Epithelial cell of esophagus (primary cell): ENCODE measurements around the gene BANF2.

Source experiments
- DNase-seq: peaks from one replicate; pipeline ENCODE4 v3.0.0; 2010; ENCODE audit warnings: low read depth
- H3K4me3 ChIP-seq: 2 replicates; pipeline ENCODE4 v1.5.1; 2011; ENCODE audit warnings: mild to moderate bottlenecking, low read length, control low read depth
- TF ChIP-seq, protein P1 (sequence below): IDR thresholded peaks from 2 replicates; pipeline ENCODE4 v1.5.1; 2011; ENCODE audit warnings: low read depth, mild to moderate bottlenecking, low read length, control low read depth, inconsistent platforms; ENCODE audit not compliant: insufficient read depth; ENCODE audit errors: missing control alignments

The BANF2 gene

DNA sequence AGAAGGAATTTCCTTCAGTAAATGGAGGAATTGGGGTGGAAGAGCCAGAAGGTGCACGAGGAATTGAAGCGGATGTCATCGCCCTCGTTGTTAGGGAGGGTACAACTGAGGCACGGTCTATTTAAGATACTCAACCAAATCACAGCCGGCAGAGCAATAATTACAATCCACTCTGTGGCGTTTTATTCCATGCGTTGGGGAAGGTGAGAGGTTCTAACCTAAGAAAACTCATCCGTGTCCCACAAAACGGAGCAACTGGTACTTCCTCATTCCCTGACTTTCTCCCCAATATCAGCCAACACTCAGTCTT, 16.9 kb upstream of the BANF2 start:
- no peak for DNase-seq
- TF ChIP-seq, protein P1, sequence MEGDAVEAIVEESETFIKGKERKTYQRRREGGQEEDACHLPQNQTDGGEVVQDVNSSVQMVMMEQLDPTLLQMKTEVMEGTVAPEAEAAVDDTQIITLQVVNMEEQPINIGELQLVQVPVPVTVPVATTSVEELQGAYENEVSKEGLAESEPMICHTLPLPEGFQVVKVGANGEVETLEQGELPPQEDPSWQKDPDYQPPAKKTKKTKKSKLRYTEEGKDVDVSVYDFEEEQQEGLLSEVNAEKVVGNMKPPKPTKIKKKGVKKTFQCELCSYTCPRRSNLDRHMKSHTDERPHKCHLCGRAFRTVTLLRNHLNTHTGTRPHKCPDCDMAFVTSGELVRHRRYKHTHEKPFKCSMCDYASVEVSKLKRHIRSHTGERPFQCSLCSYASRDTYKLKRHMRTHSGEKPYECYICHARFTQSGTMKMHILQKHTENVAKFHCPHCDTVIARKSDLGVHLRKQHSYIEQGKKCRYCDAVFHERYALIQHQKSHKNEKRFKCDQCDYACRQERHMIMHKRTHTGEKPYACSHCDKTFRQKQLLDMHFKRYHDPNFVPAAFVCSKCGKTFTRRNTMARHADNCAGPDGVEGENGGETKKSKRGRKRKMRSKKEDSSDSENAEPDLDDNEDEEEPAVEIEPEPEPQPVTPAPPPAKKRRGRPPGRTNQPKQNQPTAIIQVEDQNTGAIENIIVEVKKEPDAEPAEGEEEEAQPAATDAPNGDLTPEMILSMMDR = no peak
- H3K4me3 ChIP-seq = peak overlapping the region; percentile 58

DNA sequence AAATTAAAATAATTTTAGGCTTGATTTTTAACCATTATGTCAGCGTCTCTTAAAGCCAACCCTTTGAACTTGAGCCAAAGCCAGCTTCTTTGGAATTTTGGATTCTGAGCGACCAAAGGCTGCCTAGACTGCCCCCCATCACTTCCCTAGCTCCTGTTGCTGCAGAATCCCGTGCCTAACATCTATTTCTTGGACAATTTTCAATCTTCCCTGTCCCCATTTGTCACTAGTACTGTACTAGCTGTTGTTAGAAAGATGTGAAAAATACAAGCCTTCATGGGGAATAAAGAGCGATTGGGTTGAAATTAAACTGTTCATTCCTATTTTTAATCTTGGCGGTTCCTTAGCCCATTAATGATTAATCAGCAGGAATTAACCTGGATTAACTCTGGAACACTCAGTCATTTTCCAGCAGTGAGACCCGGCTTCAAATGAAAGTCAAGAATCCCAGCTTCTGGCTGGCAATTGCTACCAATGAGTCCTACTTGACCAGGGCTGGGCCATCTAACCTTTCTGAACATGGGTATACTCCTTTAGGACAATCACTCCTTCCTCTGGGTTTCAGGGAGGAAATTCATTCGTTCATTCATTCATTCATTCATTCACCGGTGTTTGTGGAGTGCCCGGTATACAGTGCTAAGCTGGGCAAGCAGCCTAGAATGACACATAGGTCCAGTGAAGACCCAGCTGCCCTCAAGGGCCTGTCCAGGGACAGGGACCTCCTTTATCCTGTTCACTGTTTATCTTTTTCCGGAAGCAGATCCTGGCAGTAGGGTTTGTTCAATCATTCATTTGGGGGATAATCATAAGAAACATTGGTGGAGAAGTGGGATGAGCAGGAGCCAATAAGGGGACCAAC, 16.3 kb upstream of the BANF2 start:
- no peak overlapping the region for H3K4me3 ChIP-seq
- TF ChIP-seq, protein P1 = no peak
- no peak for DNase-seq

- TF ChIP-seq, protein P1 = no peak
- no peak for DNase-seq
- no peak overlapping the region for H3K4me3 ChIP-seq
Observed at GRCh38 chr20:17684077-17684888, 15.5 kb upstream of the BANF2 start.

GRCh38 chr20:17685168-17685567, 14.6 kb upstream of the BANF2 start:
- DNase-seq = peak; percentile 43
- TF ChIP-seq, protein P1 = no peak
- no peak overlapping the region for H3K4me3 ChIP-seq

- H3K4me3 ChIP-seq = no peak overlapping the region
- no peak for DNase-seq
- TF ChIP-seq, protein P1 = no peak
Observed at GRCh38 chr20:17687800-17688199, 12.0 kb upstream of the BANF2 start.

GRCh38 chr20:17688965-17689364, 10.8 kb upstream of the BANF2 start:
- DNase-seq = no peak
- no peak overlapping the region for H3K4me3 ChIP-seq
- TF ChIP-seq, protein P1 = no peak
